Measurements from ENCODE around the gene PLCD4.
A peak's percentile ranks its signal among the peaks of the same experiment; 100 is the strongest.

PLCD4 gene

GRCh38 chr2:218578272-218578877 is 29.3 kb upstream of the PLCD4 start:
- Histone ChIP-seq H3K9me3 (ENCODE audit: control extremely low read depth in 1 of 5, control insufficient read depth in 4 of 5, insufficient read depth in 2 of 5, low read depth in 1 of 5, low read length in 4 of 5) (no peaks in the 10 kb centered on the region), H3K36me3 (ENCODE audit: control insufficient read depth in 4 of 4, insufficient read depth in 4 of 4, low read length in 3 of 4) (peaks cover 11 to 49% (median 22%) of the 10 kb centered on the region in 4 experiments), H3K27me3 (replicated peaks in 2 of 5; ENCODE audit: control insufficient read depth in 4 of 5, insufficient read depth in 5 of 5, low read length in 4 of 5) (no peaks in the 10 kb centered on the region), H3K4me1 (ENCODE audit: control extremely low read depth in 1 of 4, control insufficient read depth in 4 of 4, insufficient read depth in 4 of 4, low read length in 3 of 4) (no peaks in the 10 kb centered on the region), H3K4me3 (ENCODE audit: control insufficient read depth in 1 of 7, extremely low read depth in 1 of 7, insufficient read depth in 4 of 7, low read depth in 2 of 7, low read length in 6 of 7) (no peak overlapping the region), H3K27ac (ENCODE audit: insufficient read depth in 1 of 2, low read depth in 1 of 2, low read length in 2 of 2, poor library complexity in 1 of 2, severe bottlenecking in 2 of 2) (no peak overlapping the region)
- CTCF ChIA-PET = interaction anchor here (0.7 to 1.4 kb wide), 4 partner anchors 9 to 65 kb away, joined by 3 to 5 read pairs (median 4); partner anchors contain the start of gene PLCD4
- 100% methylated on average over 1 of the region's 3 CpGs for WGBS (ENCODE audit: insufficient coverage)
- DNase-seq = no peak
- POLR2A ChIA-PET = no interaction called here

GRCh38 chr2:218582076-218582475 is 25.6 kb upstream of the PLCD4 start:
- peak in 2 of 3 donors; percentile 29 to 40 for DNase-seq
- Histone ChIP-seq H3K36me3 (ENCODE audit: control insufficient read depth in 4 of 4, insufficient read depth in 4 of 4, low read length in 3 of 4) (peaks cover 18 to 57% (median 38%) of the 10 kb centered on the region in 4 experiments), H3K27ac (ENCODE audit: insufficient read depth in 1 of 2, low read depth in 1 of 2, low read length in 2 of 2, poor library complexity in 1 of 2, severe bottlenecking in 2 of 2) (no peak overlapping the region), H3K4me3 (ENCODE audit: control insufficient read depth in 1 of 7, extremely low read depth in 1 of 7, insufficient read depth in 4 of 7, low read depth in 2 of 7, low read length in 6 of 7) (no peak overlapping the region), H3K9me3 (ENCODE audit: control extremely low read depth in 1 of 5, control insufficient read depth in 4 of 5, insufficient read depth in 2 of 5, low read depth in 1 of 5, low read length in 4 of 5) (no peaks in the 10 kb centered on the region), H3K27me3 (replicated peaks in 2 of 5; ENCODE audit: control insufficient read depth in 4 of 5, insufficient read depth in 5 of 5, low read length in 4 of 5) (no peaks in the 10 kb centered on the region), H3K4me1 (ENCODE audit: control extremely low read depth in 1 of 4, control insufficient read depth in 4 of 4, insufficient read depth in 4 of 4, low read length in 3 of 4) (no peaks in the 10 kb centered on the region)
- POLR2A ChIA-PET = no interaction called here
- CTCF ChIA-PET = interaction anchor here (1.5 kb wide), 1 partner anchor 31 kb away, joined by 3 read pairs; no protein-coding TSS in a partner anchor
- WGBS (ENCODE audit: insufficient coverage) = no CpG with 5 or more reads among the region's 7 CpGs

GRCh38 chr2:218583983-218584850 is 23.5 kb upstream of the PLCD4 start:
- Histone ChIP-seq H3K36me3 (ENCODE audit: control insufficient read depth in 4 of 4, insufficient read depth in 4 of 4, low read length in 3 of 4) (peaks cover 19 to 62% (median 46%) of the 10 kb centered on the region in 4 experiments), H3K27me3 (replicated peaks in 2 of 5; ENCODE audit: control insufficient read depth in 4 of 5, insufficient read depth in 5 of 5, low read length in 4 of 5) (no peaks in the 10 kb centered on the region), H3K9me3 (ENCODE audit: control extremely low read depth in 1 of 5, control insufficient read depth in 4 of 5, insufficient read depth in 2 of 5, low read depth in 1 of 5, low read length in 4 of 5) (no peaks in the 10 kb centered on the region), H3K27ac (ENCODE audit: insufficient read depth in 1 of 2, low read depth in 1 of 2, low read length in 2 of 2, poor library complexity in 1 of 2, severe bottlenecking in 2 of 2) (no peak overlapping the region), H3K4me3 (ENCODE audit: control insufficient read depth in 1 of 7, extremely low read depth in 1 of 7, insufficient read depth in 4 of 7, low read depth in 2 of 7, low read length in 6 of 7) (no peak overlapping the region), H3K4me1 (ENCODE audit: control extremely low read depth in 1 of 4, control insufficient read depth in 4 of 4, insufficient read depth in 4 of 4, low read length in 3 of 4) (no peaks in the 10 kb centered on the region)
- no CpG with 5 or more reads among the region's 6 CpGs for WGBS (ENCODE audit: insufficient coverage)
- ChIA-PET CTCF (no interaction called here), POLR2A (no interaction called here)
- DNase-seq = no peak

GRCh38 chr2:218585541-218585940 is 22.2 kb upstream of the PLCD4 start:
- ChIA-PET POLR2A (no interaction called here), CTCF (interaction anchor here (1.0 to 1.9 kb wide), 3 partner anchors 10 to 41 kb away, joined by 3 to 5 read pairs (median 4); no protein-coding TSS in a partner anchor)
- H3K36me3 ChIP-seq (ENCODE audit: control insufficient read depth in 4 of 4, insufficient read depth in 4 of 4, low read length in 3 of 4) = peaks cover 23 to 71% (median 52%) of the 10 kb centered on the region in 4 experiments
- no CpG with 5 or more reads among the region's 1 CpG for WGBS (ENCODE audit: insufficient coverage)
- no peaks in the 10 kb centered on the region for H3K9me3 ChIP-seq (ENCODE audit: control extremely low read depth in 1 of 5, control insufficient read depth in 4 of 5, insufficient read depth in 2 of 5, low read depth in 1 of 5, low read length in 4 of 5)
- H3K27ac ChIP-seq (ENCODE audit: insufficient read depth in 1 of 2, low read depth in 1 of 2, low read length in 2 of 2, poor library complexity in 1 of 2, severe bottlenecking in 2 of 2) = no peak overlapping the region
- no peaks in the 10 kb centered on the region for H3K4me1 ChIP-seq (ENCODE audit: control extremely low read depth in 1 of 4, control insufficient read depth in 4 of 4, insufficient read depth in 4 of 4, low read length in 3 of 4)
- no peaks in the 10 kb centered on the region for H3K27me3 ChIP-seq (replicated peaks in 2 of 5; ENCODE audit: control insufficient read depth in 4 of 5, insufficient read depth in 5 of 5, low read length in 4 of 5)
- no peak overlapping the region for H3K4me3 ChIP-seq (ENCODE audit: control insufficient read depth in 1 of 7, extremely low read depth in 1 of 7, insufficient read depth in 4 of 7, low read depth in 2 of 7, low read length in 6 of 7)
- DNase-seq = no peak

GRCh38 chr2:218605432-218605831 is 2.3 kb upstream of the PLCD4 start:
- Histone ChIP-seq H3K9me3 (ENCODE audit: control extremely low read depth in 1 of 5, control insufficient read depth in 4 of 5, insufficient read depth in 2 of 5, low read depth in 1 of 5, low read length in 4 of 5) (no peaks in the 10 kb centered on the region), H3K27ac (ENCODE audit: insufficient read depth in 1 of 2, low read depth in 1 of 2, low read length in 2 of 2, poor library complexity in 1 of 2, severe bottlenecking in 2 of 2) (no peak overlapping the region), H3K27me3 (replicated peaks in 2 of 5; ENCODE audit: control insufficient read depth in 4 of 5, insufficient read depth in 5 of 5, low read length in 4 of 5) (peaks cover 0 to 4% (median 0%) of the 10 kb centered on the region in 5 experiments), H3K4me3 (ENCODE audit: control insufficient read depth in 1 of 7, extremely low read depth in 1 of 7, insufficient read depth in 4 of 7, low read depth in 2 of 7, low read length in 6 of 7) (no peak overlapping the region), H3K4me1 (ENCODE audit: control extremely low read depth in 1 of 4, control insufficient read depth in 4 of 4, insufficient read depth in 4 of 4, low read length in 3 of 4) (no peaks in the 10 kb centered on the region), H3K36me3 (ENCODE audit: control insufficient read depth in 4 of 4, insufficient read depth in 4 of 4, low read length in 3 of 4) (no peaks in the 10 kb centered on the region)
- POLR2A ChIA-PET = no interaction called here
- CTCF ChIA-PET = no interaction called here
- 100% methylated on average over 2 of the region's 2 CpGs for WGBS (ENCODE audit: insufficient coverage)
- no peak for DNase-seq

GRCh38 chr2:218615868-218616315 is 8.2 kb downstream of the PLCD4 start:
- CTCF ChIA-PET = interaction anchor here (0.8 to 2.7 kb wide), 4 partner anchors 9 to 72 kb away, joined by 3 to 7 read pairs (median 3); no protein-coding TSS in a partner anchor
- Histone ChIP-seq H3K4me3 (ENCODE audit: control insufficient read depth in 1 of 7, extremely low read depth in 1 of 7, insufficient read depth in 4 of 7, low read depth in 2 of 7, low read length in 6 of 7) (no peak overlapping the region), H3K27me3 (replicated peaks in 2 of 5; ENCODE audit: control insufficient read depth in 4 of 5, insufficient read depth in 5 of 5, low read length in 4 of 5) (no peaks in the 10 kb centered on the region), H3K9me3 (ENCODE audit: control extremely low read depth in 1 of 5, control insufficient read depth in 4 of 5, insufficient read depth in 2 of 5, low read depth in 1 of 5, low read length in 4 of 5) (no peaks in the 10 kb centered on the region), H3K4me1 (ENCODE audit: control extremely low read depth in 1 of 4, control insufficient read depth in 4 of 4, insufficient read depth in 4 of 4, low read length in 3 of 4) (no peaks in the 10 kb centered on the region), H3K27ac (ENCODE audit: insufficient read depth in 1 of 2, low read depth in 1 of 2, low read length in 2 of 2, poor library complexity in 1 of 2, severe bottlenecking in 2 of 2) (no peak overlapping the region), H3K36me3 (ENCODE audit: control insufficient read depth in 4 of 4, insufficient read depth in 4 of 4, low read length in 3 of 4) (no peaks in the 10 kb centered on the region)
- no peak for DNase-seq
- POLR2A ChIA-PET = interaction anchor here (0.6 kb wide), 1 partner anchor 43 kb away, joined by 3 read pairs; no protein-coding TSS in a partner anchor
- WGBS (ENCODE audit: insufficient coverage) = 97% methylated on average over 6 of the region's 6 CpGs
